Esophagus mucosa (tissue), 1 donor: ENCODE measurements around the gene MRPL54. TPM values are rescaled to one million over a fixed set of nuclear protein-coding genes. Genes with fewer than 3 reads are reported as not detected.

Experiments used
- ATAC-seq: fragments of 200-7000 bp; cut with Tn5 transposase; one replicate; pipeline ENCODE4 v1.9.1; 2020
- total RNA-seq: library from RNA; stranded (reverse); gene quantifications from one replicate; pipeline ENCODE4 v1.2.4, GENCODE V29; 2023
- donor health status: DM: yes; HTN: yes; CAD: no.

The MRPL54 gene
- total RNA-seq, 1 donor from 2014 or later, result 62.3 TPM

DNA sequence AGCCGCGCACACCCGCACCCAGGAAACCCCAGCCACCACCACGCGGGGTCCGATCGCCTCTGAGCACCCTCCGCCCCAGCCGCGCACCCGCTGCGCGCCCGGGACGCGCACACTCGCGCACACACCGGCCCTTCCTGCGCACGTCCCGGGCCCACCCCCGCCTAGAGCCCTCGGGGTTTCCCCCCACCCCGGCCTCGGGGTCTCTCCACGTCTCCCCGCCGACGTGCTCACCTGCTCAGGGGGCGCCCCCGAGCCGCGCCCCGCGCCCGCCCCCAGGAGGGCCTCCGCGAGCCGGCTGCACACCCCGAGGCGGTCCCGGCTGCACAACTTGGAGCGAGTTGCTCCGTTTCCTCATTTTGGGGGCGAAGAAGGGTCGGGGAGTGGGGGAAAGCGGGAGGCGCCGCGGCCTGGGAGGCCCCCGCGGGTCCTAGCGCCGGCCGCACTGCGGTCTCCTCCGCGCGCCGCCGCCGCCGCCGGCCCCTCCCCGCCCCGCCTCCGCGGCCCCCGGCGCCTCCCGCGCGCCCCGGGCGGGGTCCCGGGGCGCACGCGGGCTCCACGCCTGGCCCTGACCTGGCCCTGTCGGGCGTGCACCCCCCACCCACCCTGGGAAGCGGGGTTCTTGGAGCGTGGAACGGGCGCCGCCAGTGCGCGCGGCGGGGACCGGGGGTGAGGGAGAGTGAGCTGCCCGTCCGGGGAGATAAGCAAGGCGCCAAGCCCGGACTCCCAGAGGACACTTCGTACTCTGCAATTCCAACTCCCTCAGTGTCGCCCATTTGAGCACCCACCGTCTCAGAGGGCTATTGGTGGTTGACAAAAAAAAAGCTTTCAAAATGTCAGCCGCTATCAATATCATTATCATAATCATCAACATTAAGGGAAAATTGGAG, 23.7 kb downstream of the MRPL54 start, which contains the start of gene MATK:
Gene MATK (minus strand): TSS at position 444 of the 887 bp plus-strand sequence. CDS start 1,246 bp downstream, outside the sequence.
- ATAC-seq, result no peak

DNA sequence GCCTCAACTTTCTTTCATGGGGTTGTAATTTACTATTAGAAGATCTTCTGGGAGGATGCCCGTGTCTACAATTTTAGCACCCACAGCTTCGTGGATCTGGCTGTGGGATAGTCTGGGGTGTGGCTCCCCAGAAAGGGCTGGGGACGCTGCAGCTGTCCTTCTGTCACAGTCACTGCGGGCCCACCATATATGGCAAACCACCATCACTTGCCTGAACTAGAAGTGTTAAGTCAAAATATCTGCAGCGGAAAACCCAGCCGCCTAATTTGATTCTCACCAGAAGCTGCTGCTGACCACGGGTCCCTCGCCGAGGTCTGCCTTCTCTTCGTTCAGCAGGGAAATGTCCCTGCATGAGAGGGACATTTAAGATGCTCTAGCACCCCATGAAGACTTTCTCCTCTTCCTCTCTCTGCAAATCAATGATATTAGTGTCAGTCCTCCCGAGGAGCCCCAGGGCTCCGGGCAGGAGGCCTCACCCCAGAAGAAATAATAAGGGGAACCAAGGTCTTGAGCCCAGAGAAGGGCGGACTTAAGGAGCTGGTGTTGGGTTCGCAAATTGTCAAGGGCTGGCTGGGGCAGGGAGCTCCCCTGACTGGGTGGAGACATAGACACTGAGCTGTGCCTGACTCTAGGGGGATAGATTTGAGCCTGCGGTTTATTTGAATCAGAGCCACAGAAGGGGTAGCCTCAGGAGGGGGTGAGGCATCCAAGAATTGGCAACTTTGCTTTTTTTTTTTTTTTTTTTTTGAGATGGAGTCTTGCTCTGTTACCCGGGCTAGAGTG, 26.7 kb downstream of the MRPL54 start:
- ATAC-seq, result no peak

DNA sequence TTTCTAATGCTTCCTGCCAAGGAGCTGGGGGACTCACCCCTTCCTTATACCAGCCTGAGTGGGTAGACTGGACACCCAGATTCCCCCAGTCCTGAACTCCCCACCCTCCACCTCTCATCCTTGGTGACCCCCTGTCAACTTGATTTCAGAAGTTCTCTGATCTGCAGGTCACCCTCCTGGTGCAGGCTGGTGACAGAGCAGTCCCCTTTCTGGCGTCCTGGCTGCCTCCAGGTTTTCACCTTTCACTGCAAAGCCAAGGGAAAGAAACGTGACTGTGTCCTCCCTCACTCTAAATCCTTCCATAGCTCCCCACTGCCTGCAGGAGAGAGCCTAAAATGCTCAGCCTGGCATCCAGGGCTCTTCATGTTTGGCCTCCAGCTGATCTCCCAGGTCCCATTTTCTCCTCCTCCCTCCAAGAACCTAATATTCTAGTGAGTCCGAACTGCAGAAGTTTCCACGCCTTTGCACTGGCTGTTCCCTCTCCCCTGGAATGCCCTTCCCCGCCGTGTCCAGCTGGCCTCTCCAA, 27.8 kb downstream of the MRPL54 start:
- ATAC-seq, result no peak

DNA sequence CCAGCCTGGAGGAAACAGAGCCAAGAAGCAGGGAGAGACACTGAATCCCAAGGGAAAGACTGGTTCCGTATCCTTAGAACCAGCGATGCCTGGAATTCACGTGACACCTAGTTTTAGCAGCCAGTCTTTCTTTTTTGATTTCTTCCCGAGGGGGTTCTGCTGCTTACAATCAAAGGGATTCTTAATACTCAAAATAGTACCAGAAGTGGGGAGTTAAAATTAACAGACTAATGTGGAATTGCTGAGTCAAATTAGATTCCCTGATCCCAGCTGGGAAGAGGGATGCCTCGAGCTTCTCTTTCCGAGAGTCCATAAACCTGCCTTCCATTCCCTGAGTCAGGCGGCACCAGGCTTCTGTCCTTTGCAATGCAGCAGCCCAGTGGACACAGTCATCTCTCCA, 28.5 kb downstream of the MRPL54 start:
- ATAC-seq, result no peak

DNA sequence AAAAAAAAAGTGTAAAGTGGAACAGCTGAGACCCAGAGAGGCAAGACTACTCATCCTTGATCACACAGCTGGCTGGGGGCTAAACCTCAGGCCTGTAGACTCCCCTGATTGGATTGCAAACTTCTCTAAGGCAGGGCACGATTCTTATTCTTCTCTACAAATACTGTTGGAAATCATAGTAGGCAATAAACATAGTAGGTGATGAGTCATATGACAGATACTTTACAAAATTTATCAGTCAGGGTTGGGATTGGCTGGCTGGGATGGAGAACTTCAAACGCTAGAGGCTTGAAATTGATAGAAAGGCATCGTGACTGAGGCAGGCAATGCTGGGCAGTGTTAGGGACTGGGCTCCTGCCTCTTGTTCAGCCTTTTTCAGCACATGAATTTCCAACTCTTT, 29.6 kb downstream of the MRPL54 start:
- ATAC-seq, result no peak

DNA sequence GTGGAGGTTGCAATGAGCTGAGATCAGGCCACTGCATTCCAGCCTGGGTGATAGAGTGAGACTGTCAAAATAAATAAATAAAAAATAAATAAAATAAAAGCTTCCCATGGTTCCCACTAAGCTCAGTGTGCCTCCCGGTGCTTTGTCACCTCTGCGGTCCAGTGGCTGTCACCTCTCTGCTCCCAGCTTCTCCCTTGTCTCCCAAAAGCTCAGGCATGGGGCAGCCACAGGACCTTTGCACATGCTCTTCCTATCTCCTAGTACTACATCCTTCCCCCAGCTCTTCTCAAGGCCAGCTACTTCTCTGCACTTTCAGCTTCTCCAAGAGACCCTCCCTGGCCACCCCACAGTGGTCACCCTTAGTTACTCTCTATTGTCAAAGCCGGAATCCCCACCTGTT, 31.3 kb downstream of the MRPL54 start:
- ATAC-seq, result no peak

DNA sequence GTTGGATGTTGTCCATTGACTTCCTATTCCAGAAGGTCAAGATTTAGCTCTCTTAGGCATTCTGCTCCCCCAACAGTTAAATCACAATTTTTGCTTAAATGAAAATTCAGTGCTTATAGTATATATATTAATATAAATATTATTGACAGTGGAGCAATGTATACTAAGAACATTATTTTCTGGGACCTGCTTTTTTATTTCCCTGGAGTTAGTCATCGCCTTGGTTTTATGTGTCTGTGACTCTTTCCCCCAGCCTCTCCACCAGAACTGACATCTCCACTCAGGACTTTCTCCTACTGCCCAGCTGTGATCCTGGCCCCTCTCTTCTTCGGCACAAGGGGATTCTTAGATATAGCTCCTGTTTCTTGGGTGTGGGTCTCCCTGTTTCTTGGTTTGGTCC, 33.9 kb downstream of the MRPL54 start:
- ATAC-seq, result no peak

DNA sequence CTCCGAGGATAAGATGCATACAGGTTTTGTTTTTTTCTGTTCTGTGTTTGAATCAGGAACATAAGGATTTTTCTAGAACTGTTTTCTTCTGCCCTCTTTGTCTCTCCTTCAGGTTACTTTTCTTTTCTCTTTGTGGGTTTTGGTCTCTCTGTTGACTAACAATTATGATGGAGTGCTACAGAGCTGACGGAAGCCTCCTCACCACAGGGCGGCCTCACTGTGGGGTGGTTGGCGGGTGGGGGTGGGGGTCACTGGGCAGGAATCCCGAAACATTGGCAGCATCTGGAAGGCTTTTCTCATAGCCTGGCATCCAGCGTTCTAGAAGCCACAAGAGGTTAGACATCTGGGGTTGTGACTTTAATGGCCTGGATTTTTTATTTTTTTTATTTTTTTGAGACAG, 35.7 kb downstream of the MRPL54 start:
- no peak for ATAC-seq

DNA sequence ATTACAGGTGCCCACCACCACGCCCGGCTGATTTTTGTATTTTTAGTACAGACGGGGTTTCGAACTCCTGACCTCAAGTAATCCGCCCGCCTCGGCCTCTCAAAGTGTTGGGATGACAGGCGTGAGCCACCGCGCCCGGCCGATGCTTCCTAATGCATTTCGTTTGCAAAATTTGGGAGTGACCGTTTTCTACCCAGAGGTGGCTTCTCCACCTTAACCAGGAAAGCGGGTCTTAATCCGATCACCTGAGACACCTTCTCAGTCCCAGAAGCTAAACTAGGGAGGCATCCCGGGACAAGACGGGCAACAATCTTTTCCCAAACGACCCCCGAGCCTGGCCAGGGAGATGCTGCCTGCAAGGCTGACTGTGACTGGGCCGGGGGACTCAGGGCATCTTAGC, 38.5 kb downstream of the MRPL54 start:
- ATAC-seq, result no peak

DNA sequence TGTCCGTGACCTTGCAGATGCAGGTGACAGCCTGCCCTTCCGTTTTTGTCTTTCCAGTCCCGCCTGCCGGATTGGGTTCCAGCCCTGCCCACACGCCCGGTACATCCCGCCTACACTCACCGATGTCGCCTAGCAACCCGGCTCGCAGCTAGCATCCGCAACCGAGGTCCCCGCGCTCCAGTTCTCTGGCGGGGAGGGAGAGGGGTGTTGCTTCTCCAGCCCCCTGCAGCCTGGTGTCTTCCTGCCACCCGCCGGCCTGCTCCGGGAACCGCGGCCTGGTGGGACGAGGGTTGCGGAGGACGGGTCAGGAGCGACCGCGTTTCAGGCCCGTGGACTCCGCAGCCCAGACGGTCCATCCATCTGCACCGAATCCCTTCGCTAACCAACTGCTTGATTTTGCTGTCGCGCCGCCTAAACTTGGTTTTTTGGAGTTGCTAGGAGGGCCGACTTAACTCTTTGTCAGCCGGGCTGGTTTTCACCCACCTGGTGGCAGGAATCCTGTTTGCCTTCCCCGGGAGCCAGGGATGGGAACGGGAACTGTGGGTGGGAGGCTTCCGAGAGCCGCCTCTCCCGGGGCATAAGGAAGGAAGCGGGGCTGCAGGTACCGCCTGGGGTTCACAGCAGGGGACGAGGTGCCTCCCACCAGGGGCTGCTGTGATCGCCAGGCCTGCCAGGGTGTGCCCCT, 39.1 kb downstream of the MRPL54 start:
- peak; percentile 70 for ATAC-seq

DNA sequence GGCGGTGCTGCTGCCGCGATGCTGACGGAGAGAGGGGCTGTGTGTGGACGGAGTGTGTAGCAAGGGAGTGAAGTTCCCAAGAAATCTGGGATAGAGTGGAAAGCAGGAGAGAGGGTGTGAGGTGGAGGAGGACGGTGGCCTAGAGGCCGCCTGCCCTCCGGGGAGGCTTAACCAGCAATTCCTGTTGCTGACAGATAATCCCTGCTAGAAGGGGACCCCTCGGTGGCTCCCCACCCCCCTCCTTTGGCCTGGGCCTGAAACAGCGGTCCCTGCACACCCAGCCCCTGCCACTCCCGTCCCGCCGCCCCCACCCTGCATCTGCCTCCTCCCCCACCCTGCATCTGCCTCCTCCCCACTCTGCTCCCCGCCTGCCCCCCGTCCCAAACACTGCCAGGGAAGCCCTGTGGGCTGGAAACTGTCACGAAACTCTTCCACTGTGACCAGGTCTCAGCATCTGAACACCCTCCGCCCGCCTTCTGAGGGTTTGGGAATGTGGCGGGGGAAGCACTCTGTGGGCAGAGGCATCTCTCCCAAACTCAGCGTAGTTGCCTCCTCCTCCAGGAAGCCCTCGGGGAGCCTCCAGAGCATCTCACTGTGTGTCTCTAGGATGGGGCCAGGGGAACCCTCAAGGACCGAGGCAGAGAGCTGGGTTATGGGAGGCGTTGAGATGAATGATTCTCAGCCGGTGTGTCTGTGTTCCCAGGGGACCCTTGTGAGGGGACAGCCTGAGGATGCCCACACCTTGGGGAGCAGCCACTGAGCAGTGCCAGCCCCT, 40.8 kb downstream of the MRPL54 start:
- no peak for ATAC-seq

DNA sequence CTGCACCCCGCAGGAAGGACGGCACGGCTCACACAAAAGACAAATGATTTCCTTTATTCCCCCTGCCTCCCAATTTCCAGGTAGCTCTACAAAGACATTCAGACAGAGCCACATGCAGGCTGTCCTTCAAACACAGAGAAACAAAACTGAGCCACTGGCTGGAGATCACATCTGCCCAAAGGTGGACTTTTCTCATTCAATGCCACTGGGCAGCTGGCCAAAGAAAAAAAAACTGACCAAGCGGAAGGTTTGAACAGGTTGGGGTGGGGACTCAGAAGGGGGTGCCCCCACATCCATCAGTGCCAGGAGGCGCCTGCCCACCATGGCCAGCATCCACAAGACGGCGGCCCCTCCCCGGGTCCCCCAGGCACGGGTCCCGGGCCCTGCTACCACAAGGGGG, 41.5 kb downstream of the MRPL54 start:
- ATAC-seq, result no peak

DNA sequence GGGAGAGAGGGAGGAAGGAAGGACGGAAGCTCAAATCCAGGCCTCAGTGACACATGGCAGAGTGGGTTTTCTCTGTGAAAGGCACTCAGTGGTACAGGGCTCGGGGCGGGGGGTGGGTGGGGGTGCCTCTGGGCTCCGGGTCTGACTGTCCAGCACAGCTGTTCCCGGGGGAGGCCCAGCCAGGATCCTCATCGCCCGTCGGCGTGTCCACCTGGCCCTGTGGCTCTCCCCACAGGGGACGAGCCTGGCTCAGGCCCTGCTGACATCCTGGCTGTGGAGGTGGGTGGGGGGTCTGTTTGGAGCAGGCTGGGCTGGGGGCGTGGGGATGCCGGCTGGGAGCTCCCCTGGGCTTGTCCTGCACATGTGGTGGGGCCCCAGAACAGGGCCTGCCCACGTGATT, 41.9 kb downstream of the MRPL54 start:
- no peak for ATAC-seq

DNA sequence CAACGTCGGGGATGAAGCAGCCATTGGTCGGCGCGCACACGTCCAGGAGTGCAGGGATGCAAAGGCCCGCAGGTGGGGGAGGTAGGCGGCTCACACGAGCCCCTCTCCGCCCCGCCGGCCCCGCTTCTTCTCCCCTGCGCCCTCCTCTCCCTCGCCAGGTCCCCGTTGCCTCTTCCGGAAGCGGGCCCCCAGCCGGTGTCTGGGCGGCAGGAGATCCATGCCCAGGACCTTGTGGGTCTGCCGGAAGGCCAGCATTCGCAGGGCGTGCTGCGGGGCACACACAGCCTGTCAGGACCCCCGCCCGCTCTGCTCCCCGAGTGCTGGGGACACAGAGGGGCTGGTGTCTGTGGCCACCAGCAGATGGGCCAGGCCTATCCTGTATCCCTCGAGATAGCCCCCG, 43.4 kb downstream of the MRPL54 start:
- no peak for ATAC-seq

DNA sequence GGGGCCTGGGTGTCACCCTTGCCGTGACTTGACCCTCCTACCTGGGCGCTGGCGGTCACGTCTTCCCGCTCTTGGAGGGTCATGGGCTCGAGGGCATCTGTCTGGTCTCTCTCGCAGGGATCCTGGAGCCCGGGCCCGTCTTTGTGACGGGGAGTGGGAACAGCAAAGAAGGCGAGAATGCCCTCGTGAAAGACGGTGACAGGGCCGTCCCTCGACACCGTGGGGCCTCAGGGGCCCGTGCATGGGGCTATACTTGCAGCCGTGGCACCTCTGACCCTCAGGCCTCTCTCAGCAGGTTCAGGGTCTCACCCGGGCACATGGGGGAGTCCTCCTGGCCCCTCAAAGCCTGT, 44.6 kb downstream of the MRPL54 start:
- ATAC-seq, result no peak

DNA sequence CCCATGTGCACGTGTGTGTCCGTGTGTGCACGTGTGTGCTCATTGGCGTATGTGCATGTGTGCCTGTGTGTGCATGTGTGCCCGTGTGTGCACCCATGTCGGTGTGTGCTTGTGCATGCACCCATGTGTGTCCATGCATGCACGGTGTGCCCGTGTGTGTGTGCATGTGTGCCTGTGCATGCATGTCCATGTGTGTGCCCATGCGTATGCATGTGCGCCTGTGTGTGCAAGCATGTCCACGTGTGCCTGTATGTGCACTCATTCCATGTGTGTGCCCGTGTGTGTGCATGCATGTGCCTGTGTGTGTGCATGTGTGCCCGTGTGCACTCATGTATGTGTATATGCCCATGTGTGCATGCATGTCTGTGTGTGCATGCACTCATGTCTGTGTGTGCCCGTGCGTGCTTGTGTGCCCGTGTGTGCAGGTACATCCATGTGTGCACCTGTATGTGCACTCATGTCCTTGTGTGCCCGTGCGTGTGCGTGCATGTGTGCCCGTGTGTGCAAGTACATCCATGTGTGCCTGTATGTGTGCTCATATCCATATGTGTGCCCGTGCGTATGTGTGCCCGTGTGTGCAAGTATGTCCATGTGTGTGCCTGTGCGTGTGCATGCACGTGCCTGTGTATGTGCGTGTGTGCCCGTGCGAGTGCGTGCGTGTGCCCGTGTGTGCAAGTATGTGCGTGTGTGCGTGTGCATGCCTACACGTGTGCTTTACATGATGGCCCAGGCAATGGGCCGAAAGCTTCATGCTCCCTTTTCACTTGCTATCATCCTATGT, 45.3 kb downstream of the MRPL54 start:
- no peak for ATAC-seq

DNA sequence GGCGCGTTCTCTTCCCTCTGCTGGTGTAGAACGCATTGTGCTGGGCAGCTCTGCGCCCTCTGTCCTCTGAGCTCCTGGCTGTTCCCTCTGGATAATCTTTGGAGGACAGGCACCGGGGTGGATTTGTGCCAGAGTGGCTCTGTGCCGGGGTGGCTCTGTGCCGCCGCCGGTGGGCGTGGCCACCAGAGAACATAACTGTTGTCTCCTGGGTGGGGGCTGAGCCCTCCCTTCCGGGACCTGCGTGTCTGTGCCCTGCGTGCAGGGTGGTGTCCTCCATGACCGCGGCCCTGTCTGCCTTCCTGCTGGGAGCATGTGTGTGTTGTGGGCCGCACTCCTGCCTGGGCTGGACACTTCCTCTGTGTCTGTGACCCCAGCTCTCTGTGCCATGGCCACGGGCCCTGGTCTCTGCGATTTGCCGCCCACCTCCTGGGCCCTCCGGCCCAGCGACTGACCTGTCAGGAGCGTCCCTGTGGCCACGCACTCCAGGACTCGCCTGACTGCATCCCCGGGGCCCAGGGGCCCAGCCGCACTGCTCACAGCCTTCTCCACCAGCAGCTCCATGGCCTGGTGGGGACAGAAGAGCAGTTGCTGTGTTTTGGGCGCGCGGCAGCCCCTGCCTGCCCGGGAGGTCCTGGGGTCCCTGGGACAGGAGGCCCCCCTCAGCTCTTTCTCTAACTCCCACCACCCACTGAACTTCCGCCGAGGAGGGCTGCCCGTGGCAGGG, 46.1 kb downstream of the MRPL54 start:
- no peak for ATAC-seq

DNA sequence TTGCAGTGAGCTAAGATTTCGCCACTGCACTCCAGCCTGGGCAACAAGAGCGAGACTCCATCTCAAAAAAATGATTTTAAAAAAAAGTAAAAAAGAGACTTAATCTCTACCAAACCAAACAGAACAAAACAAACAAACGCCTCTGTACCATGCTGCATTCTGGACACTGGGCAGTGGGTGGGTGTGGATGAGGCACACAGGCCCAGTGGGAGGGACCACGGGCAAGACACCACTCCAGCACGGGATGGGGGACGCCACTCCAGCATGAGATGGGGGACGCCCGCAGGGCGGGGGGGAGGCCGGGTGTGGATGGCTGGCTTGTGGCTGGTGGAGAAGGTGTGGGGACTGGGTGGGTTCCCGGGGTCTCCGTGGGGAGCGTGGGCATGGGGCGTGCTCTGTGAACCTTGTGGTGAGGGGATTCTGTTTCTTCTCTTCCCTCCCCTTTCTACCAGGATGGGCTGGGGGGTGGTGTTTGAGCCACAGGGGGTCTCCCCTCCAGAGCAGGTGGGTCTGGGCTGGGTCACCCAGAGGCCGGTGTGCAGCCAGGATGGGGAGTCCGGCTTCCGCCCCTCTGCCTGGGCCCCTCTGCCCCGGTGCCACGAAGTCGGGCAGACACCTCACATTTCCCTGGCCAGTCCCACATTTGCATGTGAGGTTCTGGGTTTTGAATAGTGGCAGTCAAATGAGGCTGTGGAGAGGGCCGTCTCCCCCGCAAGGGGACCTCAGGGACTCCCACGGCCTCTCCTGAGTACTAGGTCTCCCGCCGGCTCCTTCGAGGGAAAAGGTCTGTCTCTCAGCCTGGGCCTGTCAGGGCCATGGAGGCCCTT, 47.6 kb downstream of the MRPL54 start:
- ATAC-seq, result no peak

DNA sequence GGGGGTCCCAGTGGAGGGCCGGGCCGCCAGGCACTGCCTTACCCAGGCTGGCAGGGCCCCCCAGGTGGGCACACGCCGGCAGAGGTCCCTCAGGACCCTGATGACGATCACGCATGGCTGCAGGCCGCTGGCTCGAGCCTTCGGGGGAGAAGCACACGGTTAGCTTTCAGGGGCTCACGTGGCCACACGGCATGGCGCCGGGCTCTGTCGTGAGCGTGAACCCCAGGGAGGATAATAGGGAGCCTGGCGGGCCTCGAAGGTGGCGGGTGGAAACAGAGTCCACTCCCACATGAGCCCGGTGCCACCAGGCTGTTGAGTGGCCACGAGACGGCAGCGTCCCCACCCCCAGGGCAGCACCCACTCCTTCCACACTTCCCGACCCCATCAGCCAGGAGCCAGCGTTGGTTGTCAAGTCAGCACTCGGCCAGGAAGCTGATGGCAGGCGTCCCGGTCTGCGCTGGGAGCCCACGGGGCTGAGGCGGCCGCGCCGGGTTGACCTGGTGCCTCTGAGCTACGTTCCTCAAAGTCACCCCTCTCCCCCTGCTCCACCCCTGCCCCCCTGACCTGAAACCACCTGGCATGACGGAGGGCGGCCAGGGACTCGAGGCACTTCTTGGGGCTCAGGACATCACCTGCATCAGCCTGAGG, 48.4 kb downstream of the MRPL54 start:
- no peak for ATAC-seq
